WTC11 (cell line): ENCODE measurements around the gene MED10. TPM values are rescaled to one million over a fixed set of nuclear protein-coding genes. Genes with fewer than 3 reads are reported as not detected.

Source experiments
- CBFB ChIP-seq: sonication (generic); formaldehyde crosslinking; IDR thresholded peaks from 2 replicates; pipeline ENCODE4 v1.8.1; 2022; ENCODE audit warnings: mild to moderate bottlenecking, low read depth, missing genetic modification reagents
- CREB1 ChIP-seq: sonication (generic); formaldehyde crosslinking; IDR thresholded peaks from 2 replicates; pipeline ENCODE4 v1.8.0; 2023; ENCODE audit warnings: mild to moderate bottlenecking, missing genetic modification reagents
- ESRRA ChIP-seq: sonication (generic); formaldehyde crosslinking; IDR thresholded peaks from 2 replicates; pipeline ENCODE4 v1.8.1; 2022; ENCODE audit warnings: mild to moderate bottlenecking, missing genetic modification reagents, borderline replicate concordance
- FOXP4 ChIP-seq: sonication (generic); formaldehyde crosslinking; IDR thresholded peaks from 2 replicates; pipeline ENCODE4 v1.8.0; 2022; ENCODE audit warnings: mild to moderate bottlenecking, missing genetic modification reagents
- JAZF1 ChIP-seq: fragments of 250-450 bp; sonication (Bioruptor Pico); IDR thresholded peaks from 2 replicates; pipeline ENCODE4 v1.9.0; 2021; ENCODE audit warnings: moderate library complexity, mild to moderate bottlenecking, inconsistent platforms
- KAT7 ChIP-seq: sonication (generic); formaldehyde crosslinking; IDR thresholded peaks from 2 replicates; pipeline ENCODE4 v1.8.1; 2023; ENCODE audit warnings: missing genetic modification reagents, mild to moderate bottlenecking, borderline replicate concordance
- MXD4 ChIP-seq: fragments of 250-450 bp; sonication (Bioruptor Pico); IDR thresholded peaks from 2 replicates; pipeline ENCODE4 v1.8.0; 2021; ENCODE audit warnings: mild to moderate bottlenecking, moderate library complexity, borderline replicate concordance
- MYBL2 ChIP-seq: sonication (generic); formaldehyde crosslinking; IDR thresholded peaks from 2 replicates; pipeline ENCODE4 v1.8.1; 2023; ENCODE audit warnings: mild to moderate bottlenecking, moderate library complexity, missing genetic modification reagents
- NFATC4 ChIP-seq: fragments of 250-450 bp; sonication (Bioruptor Pico); IDR thresholded peaks from 2 replicates; pipeline ENCODE4 v1.9.0; 2021; ENCODE audit warnings: mild to moderate bottlenecking
- NFE2L1 ChIP-seq: sonication (generic); formaldehyde crosslinking; IDR thresholded peaks from 2 replicates; pipeline ENCODE4 v1.8.1; 2023; ENCODE audit warnings: missing genetic modification reagents
- NFYB ChIP-seq: sonication (generic); formaldehyde crosslinking; conservative IDR thresholded peaks from 2 replicates; pipeline ENCODE4 v1.8.0; 2022; ENCODE audit warnings: low read depth, missing genetic modification reagents
- PREB ChIP-seq: sonication (generic); formaldehyde crosslinking; IDR thresholded peaks from 2 replicates; pipeline ENCODE4 v1.8.1; 2022; ENCODE audit warnings: mild to moderate bottlenecking, missing genetic modification reagents, moderate library complexity, borderline replicate concordance
- PRRX2 ChIP-seq: fragments of 250-450 bp; sonication (Bioruptor Pico); IDR thresholded peaks from 2 replicates; pipeline ENCODE4 v1.8.0; 2021; ENCODE audit warnings: mild to moderate bottlenecking
- SMAD3 ChIP-seq: sonication (generic); formaldehyde crosslinking; IDR thresholded peaks from 2 replicates; pipeline ENCODE4 v1.8.0; 2022; ENCODE audit warnings: missing genetic modification reagents, mild to moderate bottlenecking, borderline replicate concordance
- SOX15 ChIP-seq: fragments of 250-450 bp; sonication (Bioruptor Pico); IDR thresholded peaks from 2 replicates; pipeline ENCODE4 v1.9.0; 2021; ENCODE audit warnings: mild to moderate bottlenecking
- STAT6 ChIP-seq: sonication (generic); formaldehyde crosslinking; conservative IDR thresholded peaks from 2 replicates; pipeline ENCODE4 v1.8.1; 2023; ENCODE audit warnings: mild to moderate bottlenecking, low read depth, missing genetic modification reagents, moderate library complexity
- TCF7 ChIP-seq: sonication (generic); formaldehyde crosslinking; IDR thresholded peaks from 2 replicates; pipeline ENCODE4 v1.8.0; 2022; ENCODE audit warnings: mild to moderate bottlenecking, low read depth, missing genetic modification reagents, moderate library complexity
- TEAD1 ChIP-seq: sonication (generic); formaldehyde crosslinking; IDR thresholded peaks from 2 replicates; pipeline ENCODE4 v1.8.0; 2022; ENCODE audit warnings: mild to moderate bottlenecking, missing genetic modification reagents
- TEAD4 ChIP-seq: sonication (generic); formaldehyde crosslinking; IDR thresholded peaks from 2 replicates; pipeline ENCODE4 v1.8.0; 2022; ENCODE audit warnings: mild to moderate bottlenecking, missing genetic modification reagents
- USF1 ChIP-seq: sonication (generic); formaldehyde crosslinking; IDR thresholded peaks from 2 replicates; pipeline ENCODE4 v1.8.0; 2022; ENCODE audit warnings: mild to moderate bottlenecking, missing genetic modification reagents
- ZNF138 ChIP-seq: sonication (generic); formaldehyde crosslinking; conservative IDR thresholded peaks from 2 replicates; pipeline ENCODE4 v1.8.1; 2022; ENCODE audit warnings: mild to moderate bottlenecking, moderate library complexity, missing genetic modification reagents
- ZNF219 ChIP-seq: sonication (generic); formaldehyde crosslinking; IDR thresholded peaks from 2 replicates; pipeline ENCODE4 v1.8.0; 2023; ENCODE audit warnings: missing genetic modification reagents, mild to moderate bottlenecking, borderline replicate concordance
- ZNF263 ChIP-seq: sonication (generic); formaldehyde crosslinking; IDR thresholded peaks from 2 replicates; pipeline ENCODE4 v1.8.1; 2022; ENCODE audit warnings: low read depth, mild to moderate bottlenecking, moderate library complexity, missing genetic modification reagents
- ZNF281 ChIP-seq: sonication (generic); formaldehyde crosslinking; IDR thresholded peaks from 2 replicates; pipeline ENCODE4 v1.8.0; 2023; ENCODE audit warnings: mild to moderate bottlenecking, missing genetic modification reagents
- total RNA-seq: library from RNA; stranded (reverse); gene quantifications from 3 replicates; pipeline ENCODE4 v1.2.3, GENCODE V29; 2021
- TF ChIP-seq, protein P1 (sequence below): sonication (generic); formaldehyde crosslinking; IDR thresholded peaks from 2 replicates; pipeline ENCODE4 v1.8.1; 2023; ENCODE audit warnings: mild to moderate bottlenecking, missing genetic modification reagents, moderate library complexity
- TF ChIP-seq, protein P2 (sequence below): sonication (generic); formaldehyde crosslinking; IDR thresholded peaks from 2 replicates; pipeline ENCODE4 v1.8.1; 2023; ENCODE audit warnings: mild to moderate bottlenecking, missing genetic modification reagents, moderate library complexity
- TF ChIP-seq, protein P3 (sequence below): sonication (generic); formaldehyde crosslinking; IDR thresholded peaks from 2 replicates; pipeline ENCODE4 v1.8.0; 2022; ENCODE audit warnings: mild to moderate bottlenecking, missing genetic modification reagents

The MED10 gene
- total RNA-seq, 1 experiment from 2014 or later, result 17.2 TPM

DNA sequence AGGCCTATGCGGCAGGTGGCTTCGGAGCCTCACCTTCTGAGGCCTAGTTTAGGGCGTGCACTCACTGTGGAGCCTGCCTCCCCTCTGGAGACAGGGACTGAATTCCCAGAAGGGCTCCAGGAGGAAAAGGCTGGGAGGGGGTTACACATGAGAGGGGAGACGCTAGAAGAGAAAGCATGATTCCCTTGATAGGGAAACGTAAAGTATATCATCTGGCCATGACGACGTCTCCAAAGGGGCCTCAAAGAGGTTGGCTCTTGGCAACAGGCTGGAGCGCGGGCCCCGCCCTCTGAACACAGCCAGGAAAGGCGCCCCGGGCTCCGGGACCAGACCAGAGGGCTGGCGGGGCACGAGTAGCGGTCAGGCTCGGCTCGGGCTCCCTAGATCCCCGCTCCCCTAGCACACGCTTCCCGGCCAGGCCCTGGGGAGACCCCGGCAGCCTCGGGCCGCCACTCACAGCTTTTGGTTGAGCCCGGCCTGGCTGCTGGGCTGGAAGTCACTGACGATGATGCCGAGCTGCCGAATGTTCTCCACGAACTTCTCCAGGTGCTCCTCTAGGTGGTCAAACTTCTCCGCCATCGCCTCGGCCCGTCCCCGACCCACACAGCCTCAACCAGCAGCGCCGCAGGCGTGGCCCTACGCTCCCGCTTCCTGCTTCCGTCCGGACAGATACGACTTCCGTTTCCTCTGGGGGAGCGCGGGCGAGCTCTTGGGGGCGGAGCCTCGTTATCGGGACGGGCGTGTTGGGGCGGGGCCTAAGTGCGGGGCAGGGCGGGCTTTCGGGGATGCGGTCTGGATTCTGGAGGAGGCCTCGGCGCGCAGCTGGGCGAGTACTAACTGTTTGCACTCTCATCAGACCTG is at the start of gene MED10 (continued):
- TF ChIP-seq KAT7 (CRISPR knock-in tag) (0 out of 2 replicates have a peak, but pooled peaks have one; percentile 36), MYBL2 (CRISPR knock-in tag) (no peak), ESRRA (CRISPR knock-in tag) (no peak), USF1 (CRISPR knock-in tag) (no peak), JAZF1 (CRISPR knock-in tag) (no peak), CBFB (CRISPR knock-in tag) (0 out of 2 replicates have a peak, but pooled peaks have one; percentile 63), STAT6 (CRISPR knock-in tag) (no peak), TEAD1 (CRISPR knock-in tag) (no peak), ZNF138 (CRISPR knock-in tag) (0 out of 2 replicates have a peak, but pooled peaks have one; percentile 54), FOXP4 (no peak), PRRX2 (no peak), TEAD4 (CRISPR knock-in tag) (no peak), NFATC4 (CRISPR knock-in tag) (no peak), SMAD3 (CRISPR knock-in tag) (no peak), SOX15 (no peak), PREB (CRISPR knock-in tag) (no peak), ZNF219 (CRISPR knock-in tag) (no peak), NFE2L1 (CRISPR knock-in tag) (no peak), MXD4 (CRISPR knock-in tag) (no peak), ZNF281 (CRISPR knock-in tag) (no peak), NFYB (no peak), CREB1 (CRISPR knock-in tag) (no peak), TCF7 (CRISPR knock-in tag) (no peak), ZNF263 (CRISPR knock-in tag) (no peak)
- TF ChIP-seq, protein P1, sequence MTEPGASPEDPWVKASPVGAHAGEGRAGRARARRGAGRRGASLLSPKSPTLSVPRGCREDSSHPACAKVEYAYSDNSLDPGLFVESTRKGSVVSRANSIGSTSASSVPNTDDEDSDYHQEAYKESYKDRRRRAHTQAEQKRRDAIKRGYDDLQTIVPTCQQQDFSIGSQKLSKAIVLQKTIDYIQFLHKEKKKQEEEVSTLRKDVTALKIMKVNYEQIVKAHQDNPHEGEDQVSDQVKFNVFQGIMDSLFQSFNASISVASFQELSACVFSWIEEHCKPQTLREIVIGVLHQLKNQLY (CRISPR knock-in tag), result no peak; the same call in 1 of the 2 replicates
- TF ChIP-seq, protein P2, sequence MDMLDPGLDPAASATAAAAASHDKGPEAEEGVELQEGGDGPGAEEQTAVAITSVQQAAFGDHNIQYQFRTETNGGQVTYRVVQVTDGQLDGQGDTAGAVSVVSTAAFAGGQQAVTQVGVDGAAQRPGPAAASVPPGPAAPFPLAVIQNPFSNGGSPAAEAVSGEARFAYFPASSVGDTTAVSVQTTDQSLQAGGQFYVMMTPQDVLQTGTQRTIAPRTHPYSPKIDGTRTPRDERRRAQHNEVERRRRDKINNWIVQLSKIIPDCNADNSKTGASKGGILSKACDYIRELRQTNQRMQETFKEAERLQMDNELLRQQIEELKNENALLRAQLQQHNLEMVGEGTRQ (CRISPR knock-in tag), result no peak
- TF ChIP-seq, protein P3, sequence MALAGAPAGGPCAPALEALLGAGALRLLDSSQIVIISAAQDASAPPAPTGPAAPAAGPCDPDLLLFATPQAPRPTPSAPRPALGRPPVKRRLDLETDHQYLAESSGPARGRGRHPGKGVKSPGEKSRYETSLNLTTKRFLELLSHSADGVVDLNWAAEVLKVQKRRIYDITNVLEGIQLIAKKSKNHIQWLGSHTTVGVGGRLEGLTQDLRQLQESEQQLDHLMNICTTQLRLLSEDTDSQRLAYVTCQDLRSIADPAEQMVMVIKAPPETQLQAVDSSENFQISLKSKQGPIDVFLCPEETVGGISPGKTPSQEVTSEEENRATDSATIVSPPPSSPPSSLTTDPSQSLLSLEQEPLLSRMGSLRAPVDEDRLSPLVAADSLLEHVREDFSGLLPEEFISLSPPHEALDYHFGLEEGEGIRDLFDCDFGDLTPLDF, result no peak
